Bronchial epithelial cell (primary cell): ENCODE data around the gene ARHGAP9. TPM values are rescaled to one million over a fixed set of nuclear protein-coding genes. Genes with fewer than 3 reads are reported as not detected.

Experiments
- DNase-seq: peaks from one replicate; pipeline ENCODE4 v3.0.0-alpha.2; 2010; ENCODE audit warnings: low read depth
- FAIRE-seq: peaks from 2 replicates; lab custom pipeline; 2011; peaks lifted over from hg19 to GRCh38; lab: Jason Lieb, UNC
- H3K27me3 ChIP-seq: 2 replicates; pipeline ENCODE4 v1.5.1; 2011; ENCODE audit warnings: low read length; ENCODE audit not compliant: control insufficient read depth, insufficient read depth
- H3K36me3 ChIP-seq: 2 replicates; pipeline ENCODE4 v1.5.1; 2011; ENCODE audit warnings: low read length; ENCODE audit not compliant: control insufficient read depth, insufficient read depth
- H3K4me3 ChIP-seq: 2 replicates; pipeline ENCODE4 v1.5.1; 2011; ENCODE audit warnings: mild to moderate bottlenecking, low read depth, low read length, control low read depth
- total RNA-seq: library from RNA; depleted of rRNA; stranded (reverse); fragments of >200 nt; gene quantifications from 2 replicates; pipeline ENCODE4 v1.2.1, GENCODE V29; 2014
- TF ChIP-seq, protein P1 (sequence below): IDR thresholded peaks from 2 replicates; pipeline ENCODE4 v1.5.1; 2011; ENCODE audit warnings: mild to moderate bottlenecking, moderate library complexity, low read length, control low read depth, inconsistent platforms; ENCODE audit not compliant: insufficient read depth, severe bottlenecking

ARHGAP9 gene
- total RNA-seq, 1 donor from 2014 or later: not detected

DNA sequence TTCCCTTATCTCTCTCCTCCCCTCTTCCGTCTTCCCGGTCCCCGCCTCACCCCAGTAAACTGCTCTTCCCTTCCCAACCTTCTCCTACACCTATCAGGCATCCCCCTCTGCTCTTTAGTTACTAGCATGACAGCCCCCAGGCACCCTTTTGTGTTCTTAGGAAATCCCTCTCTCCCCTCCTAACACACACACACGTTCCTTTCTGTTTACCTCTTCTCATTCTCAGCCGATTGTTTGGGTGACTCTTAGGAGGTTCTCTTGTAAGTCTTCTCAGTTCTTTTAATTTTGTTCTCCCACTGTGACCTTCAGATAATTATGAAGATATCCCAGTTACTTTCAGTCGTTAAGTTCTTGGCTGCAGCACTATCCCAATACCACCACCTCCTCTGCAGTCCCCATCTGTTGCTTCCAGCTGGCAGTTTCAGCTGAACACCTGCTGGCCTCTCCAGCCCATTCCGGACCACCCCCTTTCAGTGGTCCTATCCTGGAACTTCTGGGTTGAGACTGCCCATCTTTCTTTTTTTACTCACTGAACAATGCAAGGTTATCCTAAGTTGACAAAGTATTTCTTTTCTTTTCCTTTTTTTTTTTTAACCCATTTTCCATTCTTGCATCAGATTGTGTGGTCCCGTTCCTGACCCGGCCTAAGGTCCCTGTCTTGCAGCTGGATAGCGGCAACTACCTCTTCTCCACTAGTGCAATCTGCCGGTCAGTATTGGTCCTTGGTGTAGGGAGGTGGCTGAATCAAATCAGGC lies 8.9 kb upstream of the ARHGAP9 start:
- FAIRE-seq (no peak), DNase-seq (no peak)
- TF ChIP-seq, protein P1, sequence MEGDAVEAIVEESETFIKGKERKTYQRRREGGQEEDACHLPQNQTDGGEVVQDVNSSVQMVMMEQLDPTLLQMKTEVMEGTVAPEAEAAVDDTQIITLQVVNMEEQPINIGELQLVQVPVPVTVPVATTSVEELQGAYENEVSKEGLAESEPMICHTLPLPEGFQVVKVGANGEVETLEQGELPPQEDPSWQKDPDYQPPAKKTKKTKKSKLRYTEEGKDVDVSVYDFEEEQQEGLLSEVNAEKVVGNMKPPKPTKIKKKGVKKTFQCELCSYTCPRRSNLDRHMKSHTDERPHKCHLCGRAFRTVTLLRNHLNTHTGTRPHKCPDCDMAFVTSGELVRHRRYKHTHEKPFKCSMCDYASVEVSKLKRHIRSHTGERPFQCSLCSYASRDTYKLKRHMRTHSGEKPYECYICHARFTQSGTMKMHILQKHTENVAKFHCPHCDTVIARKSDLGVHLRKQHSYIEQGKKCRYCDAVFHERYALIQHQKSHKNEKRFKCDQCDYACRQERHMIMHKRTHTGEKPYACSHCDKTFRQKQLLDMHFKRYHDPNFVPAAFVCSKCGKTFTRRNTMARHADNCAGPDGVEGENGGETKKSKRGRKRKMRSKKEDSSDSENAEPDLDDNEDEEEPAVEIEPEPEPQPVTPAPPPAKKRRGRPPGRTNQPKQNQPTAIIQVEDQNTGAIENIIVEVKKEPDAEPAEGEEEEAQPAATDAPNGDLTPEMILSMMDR: no peak
- H3K36me3 ChIP-seq: peaks cover 24% of the 10 kb centered on the region
- no peaks in the 10 kb centered on the region for H3K27me3 ChIP-seq
- peak overlapping the region; percentile 76 for H3K4me3 ChIP-seq

DNA sequence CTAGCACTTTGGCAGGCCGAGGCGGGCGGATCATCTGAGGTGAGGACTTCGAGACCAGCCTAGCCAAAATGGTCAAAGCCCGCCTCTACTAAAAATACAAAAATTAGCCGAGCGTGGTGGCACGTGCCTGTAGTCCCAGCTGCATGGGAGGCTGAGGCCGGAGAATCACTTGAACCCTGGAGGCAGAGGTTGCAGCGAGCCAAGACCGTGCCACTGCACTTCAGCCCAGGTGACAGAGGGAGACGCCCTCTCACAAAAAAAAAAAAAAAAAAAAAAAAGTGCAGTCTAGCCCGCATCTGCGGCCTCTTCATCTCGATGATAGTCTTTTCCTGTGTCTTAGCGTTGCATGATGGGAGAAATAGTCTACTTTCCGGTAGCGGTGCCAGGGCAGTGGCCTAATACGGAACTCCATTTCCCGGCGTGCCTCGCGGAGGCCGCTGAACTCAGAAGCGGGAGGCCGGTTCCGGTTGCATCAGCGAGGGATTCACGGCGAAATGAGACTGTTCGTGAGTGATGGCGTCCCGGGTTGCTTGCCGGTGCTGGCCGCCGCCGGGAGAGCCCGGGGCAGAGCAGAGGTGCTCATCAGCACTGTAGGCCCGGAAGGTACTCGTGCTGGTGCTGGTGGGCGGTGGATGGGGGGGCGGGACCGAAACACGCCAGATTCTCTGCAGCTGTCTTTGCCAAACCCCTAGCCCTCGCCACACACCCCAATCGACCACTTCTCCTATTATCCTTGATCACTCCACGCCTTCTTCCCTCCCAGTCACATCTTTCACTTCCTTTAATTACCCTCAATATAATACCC lies 8.1 kb upstream of the ARHGAP9 start, which contains the start of gene MARS1:
Gene MARS1 (plus strand): TSS at position 472 of the 805 bp plus-strand sequence. CDS start 23 bp downstream, at position 495.
- Histone ChIP-seq H3K27me3 (no peaks in the 10 kb centered on the region), H3K36me3 (peaks cover 23% of the 10 kb centered on the region), H3K4me3 (peak within 1 kb of the TSS; percentile 76)
- TF ChIP-seq, protein P1: peak; percentile 14
- peak; percentile 97 for DNase-seq
- no peak for FAIRE-seq

DNA sequence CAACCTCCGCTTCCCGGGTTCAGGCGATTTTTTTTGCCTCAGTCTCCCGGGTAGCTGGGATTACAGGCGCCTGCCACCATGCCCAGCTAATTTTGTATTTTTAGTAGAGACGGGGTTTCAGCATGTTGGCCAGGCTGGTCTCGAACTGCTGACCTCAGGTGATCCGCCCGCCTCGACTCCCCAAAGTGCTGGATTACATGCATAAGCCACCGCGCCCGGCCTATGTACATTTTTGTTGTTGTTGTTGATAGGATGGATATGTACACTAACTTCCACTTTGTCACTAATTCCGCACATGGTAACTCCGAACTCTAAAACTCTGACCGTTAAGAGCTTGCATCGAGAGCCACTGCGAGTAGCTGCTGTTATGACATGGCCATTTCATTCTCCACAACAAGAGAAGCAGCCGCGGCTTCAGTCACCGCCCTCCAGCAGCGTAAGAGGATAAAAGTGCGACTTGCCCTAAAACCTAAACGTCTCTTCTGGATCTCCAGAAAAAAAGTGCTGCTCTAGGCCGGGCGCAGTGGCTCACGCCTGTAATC lies 7.5 kb upstream of the ARHGAP9 start:
- Histone ChIP-seq H3K27me3 (no peaks in the 10 kb centered on the region), H3K36me3 (peaks cover 20% of the 10 kb centered on the region), H3K4me3 (no peak overlapping the region)
- DNase-seq (no peak), FAIRE-seq (no peak)
- TF ChIP-seq, protein P1: no peak

DNA sequence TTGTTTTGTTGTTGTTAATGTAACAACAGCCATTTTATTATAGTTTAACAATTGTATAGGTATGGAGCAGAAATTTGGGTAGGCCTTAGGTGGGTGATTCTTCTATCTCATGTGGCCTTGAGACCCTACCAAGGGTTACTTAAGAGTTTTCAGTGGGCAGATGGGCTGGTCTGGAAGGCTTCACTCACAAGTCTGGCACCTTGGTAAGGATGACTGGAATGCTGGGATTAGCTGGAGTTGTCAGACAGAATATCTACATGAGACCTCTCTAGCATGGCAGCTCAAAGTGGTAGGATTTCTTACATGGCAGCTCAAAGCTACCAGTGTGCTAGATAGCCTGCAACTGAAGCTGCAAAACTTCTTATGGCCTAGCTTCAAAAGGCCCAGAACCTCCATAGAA lies 6.0 kb upstream of the ARHGAP9 start:
- no peak for DNase-seq
- no peak for FAIRE-seq
- H3K36me3 ChIP-seq: peaks cover 15% of the 10 kb centered on the region
- TF ChIP-seq, protein P1: no peak
- H3K27me3 ChIP-seq: peaks cover 2% of the 10 kb centered on the region
- no peak overlapping the region for H3K4me3 ChIP-seq

DNA sequence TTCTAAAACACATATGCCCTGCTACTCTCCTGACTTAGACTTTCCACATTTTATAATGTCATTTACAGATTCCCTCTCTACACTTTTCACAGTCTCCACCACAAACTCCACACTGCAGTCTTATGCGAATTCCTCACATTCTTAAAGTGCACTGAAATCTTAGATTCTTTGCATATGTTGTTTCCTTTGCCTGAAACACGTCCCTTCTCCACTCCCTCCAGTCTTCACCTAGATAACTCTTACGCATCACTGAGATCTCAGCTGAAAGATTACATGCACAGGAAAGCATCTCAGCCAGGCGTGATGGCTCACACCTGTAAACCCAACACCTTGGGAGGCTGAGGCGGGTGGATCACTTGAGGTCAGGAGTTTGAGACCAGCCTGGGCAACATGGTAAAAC lies 3.8 kb upstream of the ARHGAP9 start:
- H3K36me3 ChIP-seq: no peaks in the 10 kb centered on the region
- H3K4me3 ChIP-seq: no peak overlapping the region
- TF ChIP-seq, protein P1: no peak
- no peak for DNase-seq
- H3K27me3 ChIP-seq: peaks cover 4% of the 10 kb centered on the region
- no peak for FAIRE-seq
